22Rv1 (cell line): ENCODE results near the gene EVA1A.

Experiments used
- ZFX ChIP-seq: fragments of 450-650 bp; IDR thresholded peaks from 2 replicates; pipeline ENCODE4 v1.6.1; 2017; ENCODE audit warnings: antibody characterized with exemption, borderline replicate concordance
- TF ChIP-seq, protein P1 (sequence below): fragments of 450-650 bp; IDR thresholded peaks from 2 replicates; pipeline ENCODE4 v1.5.1; 2017; ENCODE audit warnings: mild to moderate bottlenecking

DNA sequence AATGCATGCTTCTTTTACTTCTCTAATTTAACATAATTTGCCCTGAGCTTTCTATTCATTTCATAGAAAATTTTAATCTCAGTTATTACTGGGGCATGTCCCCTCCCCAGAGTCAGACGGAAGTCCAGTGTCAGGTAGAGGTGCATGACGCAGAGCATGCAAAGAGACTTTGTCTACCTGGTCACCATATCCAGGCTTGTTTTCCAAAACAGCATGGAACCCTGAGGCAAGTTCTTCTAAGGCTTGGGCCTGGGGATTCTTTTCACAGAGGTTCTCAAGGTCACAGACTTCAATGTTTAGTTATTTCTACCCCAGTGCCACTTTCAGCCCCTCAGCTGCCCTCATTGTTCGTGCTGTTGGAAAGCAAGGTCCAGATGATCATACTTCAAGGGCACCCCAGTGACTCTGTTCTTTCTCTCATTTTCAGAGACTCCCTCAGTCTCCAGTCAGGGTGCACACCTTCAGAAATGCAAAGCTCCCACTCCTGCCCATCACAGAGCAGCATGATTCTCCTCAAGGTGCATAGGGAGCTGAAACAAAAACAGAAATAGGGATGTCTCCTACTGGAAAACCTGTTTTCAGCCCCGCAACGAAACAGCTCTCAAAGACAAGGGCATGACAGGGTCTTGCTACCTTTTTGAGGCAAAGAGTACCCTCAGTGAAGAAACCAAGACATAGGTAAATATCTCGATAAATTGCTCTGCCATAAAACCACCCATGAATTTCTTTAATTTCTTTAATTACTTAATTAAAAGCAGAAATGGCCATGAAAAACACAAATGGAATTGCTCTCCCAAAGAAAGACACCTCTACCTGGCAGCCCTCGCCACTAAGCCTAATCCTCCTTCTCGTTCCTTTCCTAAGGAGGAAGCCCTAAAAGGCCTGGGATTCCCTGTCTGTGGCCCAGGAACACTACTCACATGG lies 9.5 kb upstream of the EVA1A start:
- TF ChIP-seq, protein P1, sequence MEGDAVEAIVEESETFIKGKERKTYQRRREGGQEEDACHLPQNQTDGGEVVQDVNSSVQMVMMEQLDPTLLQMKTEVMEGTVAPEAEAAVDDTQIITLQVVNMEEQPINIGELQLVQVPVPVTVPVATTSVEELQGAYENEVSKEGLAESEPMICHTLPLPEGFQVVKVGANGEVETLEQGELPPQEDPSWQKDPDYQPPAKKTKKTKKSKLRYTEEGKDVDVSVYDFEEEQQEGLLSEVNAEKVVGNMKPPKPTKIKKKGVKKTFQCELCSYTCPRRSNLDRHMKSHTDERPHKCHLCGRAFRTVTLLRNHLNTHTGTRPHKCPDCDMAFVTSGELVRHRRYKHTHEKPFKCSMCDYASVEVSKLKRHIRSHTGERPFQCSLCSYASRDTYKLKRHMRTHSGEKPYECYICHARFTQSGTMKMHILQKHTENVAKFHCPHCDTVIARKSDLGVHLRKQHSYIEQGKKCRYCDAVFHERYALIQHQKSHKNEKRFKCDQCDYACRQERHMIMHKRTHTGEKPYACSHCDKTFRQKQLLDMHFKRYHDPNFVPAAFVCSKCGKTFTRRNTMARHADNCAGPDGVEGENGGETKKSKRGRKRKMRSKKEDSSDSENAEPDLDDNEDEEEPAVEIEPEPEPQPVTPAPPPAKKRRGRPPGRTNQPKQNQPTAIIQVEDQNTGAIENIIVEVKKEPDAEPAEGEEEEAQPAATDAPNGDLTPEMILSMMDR, result no peak
- no peak for TF ChIP-seq ZFX
